Uterus (tissue), 4 donors: ENCODE results near the gene DENND6A. TPM values are rescaled to one million over a fixed set of nuclear protein-coding genes. Genes with fewer than 3 reads are reported as not detected.

Experiments used
- DNase-seq, 2 donors: peaks; one replicate each; pipeline ENCODE4 v3.0.0-alpha.2; 2019 to 2020
- H3K27ac ChIP-seq, 2 donors: fragments of 200-600 bp; sonication (generic); 1 replicate in 1 of 2; 2 replicates in 1 of 2; pipeline ENCODE4 v1.5.1; 2016 to 2018
- H3K27me3 ChIP-seq, 2 donors: fragments of 200-600 bp; sonication (generic); one replicate each; pipeline ENCODE4 v1.5.1; 2018 to 2019; ENCODE audit warnings: control low read depth in 1 of 2
- H3K36me3 ChIP-seq, 2 donors: fragments of 200-600 bp; sonication (generic); one replicate each; pipeline ENCODE4 v1.5.1; 2019; ENCODE audit warnings: control low read depth in 1 of 2
- H3K4me1 ChIP-seq, 2 donors: fragments of 200-600 bp; sonication (generic); one replicate each; pipeline ENCODE4 v1.5.1; 2018 to 2019; ENCODE audit warnings: control low read depth in 1 of 2
- H3K4me3 ChIP-seq, 2 donors: fragments of 200-600 bp; sonication (generic); 1 replicate in 1 of 2; 2 replicates in 1 of 2; pipeline ENCODE4 v1.5.1; 2018 to 2019; ENCODE audit warnings: mild to moderate bottlenecking in 1 of 2
- H3K9me3 ChIP-seq, 2 donors: fragments of 200-600 bp; sonication (generic); one replicate each; pipeline ENCODE4 v1.5.1; 2019; ENCODE audit warnings: control low read depth in 1 of 2
- CTCF ChIP-seq, 4 experiments: fragments of 200-600 bp in 2 of 4; fragments of 450-650 bp in 2 of 4; sonication (generic) in 2 of 4; IDR thresholded peaks; one replicate each; pipeline ENCODE4 v1.5.1; 2016 to 2019; ENCODE audit warnings: antibody characterized with exemption in 4 of 4, mild to moderate bottlenecking in 2 of 4, moderate library complexity in 1 of 4
- POLR2A ChIP-seq, 2 donors: fragments of 450-650 bp; IDR thresholded peaks; one replicate each; pipeline ENCODE4 v1.6.1; 2016; ENCODE audit warnings: antibody characterized with exemption in 2 of 2, mild to moderate bottlenecking in 1 of 2, moderate library complexity in 1 of 2
- intact Hi-C: fragments of 100-400 bp; cut with DNase I; formaldehyde crosslinking; loops from one replicate; pipeline ENCODE4 v1.15.1; 2023; ENCODE audit warnings: low total_unique reads
- total RNA-seq, 4 donors: library from RNA; depleted of rRNA in 3 of 4; stranded (reverse); fragments of >200 nt in 3 of 4; gene quantifications; one replicate each; pipeline versions ENCODE4 v1.1.0 to v1.2.4, GENCODE V29; 2014 to 2023
- donor health status: DM: yes; HTN: yes; CAD: no.

The DENND6A gene
- total RNA-seq, 4 donors from 2014 or later, result 11.5 to 65.8 (median 40.4) TPM

- Histone ChIP-seq H3K27ac (no peak overlapping the region), H3K4me3 (no peak overlapping the region), H3K4me1 (no peaks in the 10 kb centered on the region), H3K27me3 (no peaks in the 10 kb centered on the region), H3K9me3 (no peaks in the 10 kb centered on the region), H3K36me3 (no peaks in the 10 kb centered on the region)
- TF ChIP-seq CTCF (IDR thresholded peaks at IDR 0.05) (no peak), POLR2A (IDR thresholded peaks at IDR 0.05) (no peak)
- DNase-seq, result no peak
- intact Hi-C loops, result no loop called here
These were observed 34.2 kb upstream of the DENND6A start for GRCh38 chr3:57727106-57727505.

DNA sequence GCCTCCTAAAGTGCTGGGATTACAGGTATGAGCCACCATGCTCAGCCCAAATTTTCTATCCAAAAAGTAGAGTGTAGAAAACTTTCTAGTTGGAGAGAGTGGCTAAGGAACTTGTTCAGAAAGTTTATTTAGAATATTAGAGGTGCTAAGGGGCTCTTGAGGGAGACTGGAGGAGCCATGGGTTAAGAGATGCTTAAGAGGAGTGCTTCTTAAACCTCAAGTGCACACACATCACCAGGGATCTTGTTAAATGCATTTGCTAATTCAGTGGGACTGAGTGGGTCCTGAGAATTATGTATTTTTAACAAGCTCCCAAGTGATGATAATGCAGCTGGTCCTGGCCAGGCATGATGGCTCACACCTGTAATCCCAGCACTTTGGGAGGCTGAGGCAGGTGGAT lies 33.5 kb upstream of the DENND6A start:
- H3K27ac ChIP-seq, result no peak overlapping the region

GRCh38 chr3:57718118-57718517 lies 25.2 kb upstream of the DENND6A start:
- Histone ChIP-seq H3K36me3 (no peaks in the 10 kb centered on the region), H3K9me3 (no peaks in the 10 kb centered on the region), H3K4me1 (no peaks in the 10 kb centered on the region), H3K27me3 (no peaks in the 10 kb centered on the region), H3K27ac (no peak overlapping the region), H3K4me3 (no peak overlapping the region)
- no peak for TF ChIP-seq CTCF (IDR thresholded peaks at IDR 0.05)
- no peak for TF ChIP-seq POLR2A (IDR thresholded peaks at IDR 0.05)
- intact Hi-C loops, result no loop called here
- DNase-seq, result no peak

More for the DNA sequence above, 33.5 kb upstream of the DENND6A start:
- Histone ChIP-seq H3K9me3 (no peaks in the 10 kb centered on the region), H3K4me3 (no peak overlapping the region), H3K36me3 (no peaks in the 10 kb centered on the region), H3K4me1 (no peaks in the 10 kb centered on the region), H3K27me3 (no peaks in the 10 kb centered on the region)
- no peak for DNase-seq
- intact Hi-C loops, result no loop called here
- no peak for TF ChIP-seq POLR2A (IDR thresholded peaks at IDR 0.05)
- no peak for TF ChIP-seq CTCF (IDR thresholded peaks at IDR 0.05)

DNA sequence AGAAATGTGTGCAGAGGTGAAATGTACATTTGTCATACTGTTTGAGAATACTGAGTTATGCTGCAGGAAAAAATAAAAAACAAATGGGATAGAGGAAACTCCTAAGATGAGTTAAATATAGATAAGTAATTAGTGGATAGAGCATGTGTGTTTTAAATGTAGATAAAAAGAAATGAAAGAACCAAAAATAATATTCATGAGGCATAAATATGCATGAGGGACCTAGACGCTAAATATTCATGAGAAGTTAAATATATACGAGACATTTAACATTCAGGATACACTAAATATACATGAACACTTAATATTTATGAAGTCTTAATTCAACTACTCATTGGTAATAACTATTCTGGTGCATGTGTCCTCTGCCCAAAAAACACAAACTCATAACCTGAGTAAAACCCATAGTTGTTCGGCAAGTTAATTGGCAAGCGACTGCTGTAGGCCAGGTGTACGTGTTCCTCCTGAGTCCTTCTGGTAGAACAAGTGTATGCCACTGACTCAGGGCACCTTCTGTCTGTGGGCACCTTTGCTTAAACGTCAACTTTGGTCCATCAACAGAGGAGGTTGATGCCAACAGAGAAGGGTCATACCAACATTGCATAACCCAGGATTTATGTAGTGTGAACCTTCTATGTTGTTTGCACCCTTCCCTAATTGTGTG lies 24.5 kb upstream of the DENND6A start:
- TF ChIP-seq CTCF (IDR thresholded peaks at IDR 0.05) (no peak), POLR2A (IDR thresholded peaks at IDR 0.05) (no peak)
- no peak for DNase-seq
- Histone ChIP-seq H3K36me3 (no peaks in the 10 kb centered on the region), H3K27me3 (no peaks in the 10 kb centered on the region), H3K4me1 (no peaks in the 10 kb centered on the region), H3K27ac (no peak overlapping the region), H3K9me3 (no peaks in the 10 kb centered on the region), H3K4me3 (no peak overlapping the region)
- intact Hi-C loops, result no loop called here

DNA sequence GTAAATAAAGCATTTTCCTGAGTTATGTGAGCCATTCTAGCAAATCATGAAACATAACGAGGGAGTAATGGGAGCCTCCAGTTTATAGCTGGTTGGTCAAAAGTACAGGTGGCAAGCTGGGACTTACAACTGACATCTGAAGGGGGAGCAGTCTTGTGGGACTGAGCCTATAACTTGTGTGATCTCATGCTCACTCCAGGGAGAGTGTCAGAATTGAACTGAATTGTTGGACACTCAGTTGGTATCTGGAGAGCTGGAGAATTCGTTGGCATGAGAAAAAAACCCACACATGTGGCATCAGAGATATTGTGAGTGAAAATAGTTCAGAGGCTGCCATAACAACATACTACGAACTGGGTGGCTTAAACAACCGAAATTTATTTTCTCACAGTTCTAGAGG lies 22.8 kb upstream of the DENND6A start:
- intact Hi-C loops, result no loop called here
- H3K4me1 ChIP-seq, result no peaks in the 10 kb centered on the region
- no peak overlapping the region for H3K27ac ChIP-seq
- no peaks in the 10 kb centered on the region for H3K36me3 ChIP-seq
- no peaks in the 10 kb centered on the region for H3K27me3 ChIP-seq
- no peak overlapping the region for H3K4me3 ChIP-seq
- no peak for TF ChIP-seq CTCF (IDR thresholded peaks at IDR 0.05)
- TF ChIP-seq POLR2A (IDR thresholded peaks at IDR 0.05), result no peak
- H3K9me3 ChIP-seq, result no peaks in the 10 kb centered on the region
- no peak for DNase-seq
